Activated T-helper 1 cell treated with anti-CD3 and anti-CD28 coated beads, Interleukin-12 subunit alpha, Interleukin-12 subunit beta, Interleukin-2, Interleukin-4 antibody, amounts not matched to agents 30 ng/mL and 10 ng/mL and 1 ng/mL, durations not matched to agents 14 hours and 24 hours and 36 hours (primary cell): ENCODE data around the gene OR52E2. TPM values are rescaled to one million over a fixed set of nuclear protein-coding genes. Genes with fewer than 3 reads are reported as not detected.
"Not testable (repeated sequence)": the region's sequence is repeated elsewhere in the genome, so short reads cannot be mapped to it uniquely, and the experiment has no call there.

Source experiments
- DNase-seq: peaks from one replicate; pipeline ENCODE4 v3.0.0; 2021; ENCODE audit warnings: low spot score
- H3K27ac Mint-ChIP-seq: one replicate; pipeline ENCODE4 v1.8.0; 2021; ENCODE audit warnings: mild to moderate bottlenecking, mixed read lengths
- H3K27me3 Mint-ChIP-seq: one replicate; pipeline ENCODE4 v1.8.0; 2022; ENCODE audit warnings: mild to moderate bottlenecking, moderate library complexity, mixed read lengths; ENCODE audit not compliant: insufficient read depth
- H3K36me3 Mint-ChIP-seq: one replicate; pipeline ENCODE4 v1.8.0; 2021; ENCODE audit warnings: low read depth, mixed read lengths
- H3K4me1 Mint-ChIP-seq: one replicate; pipeline ENCODE4 v1.8.0; 2021; ENCODE audit warnings: low read depth, mixed read lengths
- H3K4me3 Mint-ChIP-seq: one replicate; pipeline ENCODE4 v1.8.0; 2021; ENCODE audit warnings: mild to moderate bottlenecking, moderate library complexity, mixed read lengths
- H3K9me3 Mint-ChIP-seq: one replicate; pipeline ENCODE4 v1.8.0; 2021; ENCODE audit warnings: mixed read lengths
- intact Hi-C: fragments of 100-400 bp; cut with micrococcal nuclease; formaldehyde crosslinking; loops from one replicate; pipeline ENCODE4 v1.15.1; 2024
- total RNA-seq: library from RNA; stranded (reverse); gene quantifications from 2 replicates; pipeline ENCODE4 v1.2.3, GENCODE V29; 2022

The OR52E2 gene
- total RNA-seq = not detected in 2 replicates

- H3K36me3 Mint-ChIP-seq = no peaks in the 10 kb centered on the region
- no peak within 1 kb of the TSS for H3K4me3 Mint-ChIP-seq
- no peaks in the 10 kb centered on the region for H3K27me3 Mint-ChIP-seq
- H3K4me1 Mint-ChIP-seq = no peaks in the 10 kb centered on the region
- no peaks in the 10 kb centered on the region for H3K9me3 Mint-ChIP-seq
- intact Hi-C loops = no loop called here
- no peak within 1 kb of the TSS for H3K27ac Mint-ChIP-seq
- DNase-seq = no peak
Observed at GRCh38 chr11:5059391-5059790, at the start of gene OR52E2. TSS of gene OR52E2 (minus strand) at chr11:5059627. CDS start at chr11:5059627, 0 bp downstream.

GRCh38 chr11:5107285-5107684 lies 47.9 kb upstream of the OR52E2 start:
- no peaks in the 10 kb centered on the region for H3K9me3 Mint-ChIP-seq
- no peaks in the 10 kb centered on the region for H3K36me3 Mint-ChIP-seq
- H3K27me3 Mint-ChIP-seq = no peaks in the 10 kb centered on the region
- no peak for DNase-seq
- H3K4me3 Mint-ChIP-seq = no peak overlapping the region
- H3K27ac Mint-ChIP-seq = no peak overlapping the region
- intact Hi-C loops = no loop called here
- H3K4me1 Mint-ChIP-seq = no peaks in the 10 kb centered on the region

GRCh38 chr11:5103066-5103465 lies 43.6 kb upstream of the OR52E2 start:
- Mint-ChIP-seq H3K4me3 (no peak overlapping the region), H3K4me1 (no peaks in the 10 kb centered on the region), H3K27me3 (no peaks in the 10 kb centered on the region), H3K27ac (no peak overlapping the region), H3K9me3 (no peaks in the 10 kb centered on the region), H3K36me3 (no peaks in the 10 kb centered on the region)
- intact Hi-C loops = no loop called here
- DNase-seq = no peak

- H3K4me3 Mint-ChIP-seq = no peak overlapping the region
- intact Hi-C loops = no loop called here
- no peak overlapping the region for H3K27ac Mint-ChIP-seq
- no peaks in the 10 kb centered on the region for H3K9me3 Mint-ChIP-seq
- H3K36me3 Mint-ChIP-seq = no peaks in the 10 kb centered on the region
- H3K4me1 Mint-ChIP-seq = no peaks in the 10 kb centered on the region
- no peak for DNase-seq
- no peaks in the 10 kb centered on the region for H3K27me3 Mint-ChIP-seq
Observed at GRCh38 chr11:5102246-5102645, 42.8 kb upstream of the OR52E2 start.

GRCh38 chr11:5096011-5096410 lies 36.6 kb upstream of the OR52E2 start:
- Mint-ChIP-seq H3K4me1 (no peaks in the 10 kb centered on the region), H3K36me3 (no peaks in the 10 kb centered on the region), H3K4me3 (no peak overlapping the region)

GRCh38 chr11:5092821-5093585 lies 33.6 kb upstream of the OR52E2 start:
- H3K27ac Mint-ChIP-seq = no peak overlapping the region
- H3K4me3 Mint-ChIP-seq = no peak overlapping the region
- H3K36me3 Mint-ChIP-seq = no peaks in the 10 kb centered on the region
- no peaks in the 10 kb centered on the region for H3K9me3 Mint-ChIP-seq
- H3K4me1 Mint-ChIP-seq = no peaks in the 10 kb centered on the region
- no peak for DNase-seq
- intact Hi-C loops = no loop called here
- peaks cover 2% of the 10 kb centered on the region for H3K27me3 Mint-ChIP-seq

More at GRCh38 chr11:5096011-5096410, 36.6 kb upstream of the OR52E2 start:
- DNase-seq = no peak
- intact Hi-C loops = no loop called here
- Mint-ChIP-seq H3K27ac (no peak overlapping the region), H3K27me3 (peaks cover 2% of the 10 kb centered on the region), H3K9me3 (no peaks in the 10 kb centered on the region)

- Mint-ChIP-seq H3K4me1 (no peaks in the 10 kb centered on the region), H3K36me3 (no peaks in the 10 kb centered on the region), H3K4me3 (no peak overlapping the region), H3K9me3 (no peaks in the 10 kb centered on the region), H3K27ac (no peak overlapping the region), H3K27me3 (peaks cover 2% of the 10 kb centered on the region)
- no peak for DNase-seq
- intact Hi-C loops = no loop called here
Observed at GRCh38 chr11:5090668-5091067, 31.2 kb upstream of the OR52E2 start.

GRCh38 chr11:5088556-5088955 lies 29.1 kb upstream of the OR52E2 start:
- DNase-seq = no peak
- intact Hi-C loops = no loop called here
- Mint-ChIP-seq H3K27ac (no peak overlapping the region), H3K36me3 (no peaks in the 10 kb centered on the region), H3K4me3 (no peak overlapping the region), H3K9me3 (no peaks in the 10 kb centered on the region), H3K4me1 (no peaks in the 10 kb centered on the region), H3K27me3 (peaks cover 2% of the 10 kb centered on the region)

DNA sequence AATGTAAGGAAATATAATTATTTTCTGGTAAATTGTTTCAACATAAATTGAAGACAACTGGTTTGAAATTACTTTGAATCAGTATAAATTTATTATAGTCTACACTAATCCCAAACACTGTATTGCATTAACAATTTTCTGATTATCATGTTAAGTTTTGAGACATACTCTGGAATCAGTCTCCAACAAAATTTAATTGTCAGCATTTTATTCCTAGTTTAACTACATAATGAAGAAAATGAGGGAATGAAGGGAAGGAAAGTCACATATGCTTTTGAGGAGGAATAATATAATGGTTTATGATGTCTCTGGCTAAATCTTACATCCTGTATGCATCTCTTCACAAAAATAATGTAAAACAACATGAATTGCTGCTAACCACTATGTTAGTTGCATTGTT lies 24.2 kb upstream of the OR52E2 start:
- Mint-ChIP-seq H3K4me1 (no peaks in the 10 kb centered on the region), H3K36me3 (no peaks in the 10 kb centered on the region), H3K9me3 (no peaks in the 10 kb centered on the region), H3K27ac (no peak overlapping the region), H3K27me3 (no peaks in the 10 kb centered on the region), H3K4me3 (no peak overlapping the region)
- intact Hi-C loops = no loop called here
- DNase-seq = no peak

- no peak for DNase-seq
- Mint-ChIP-seq H3K9me3 (no peaks in the 10 kb centered on the region), H3K4me1 (no peaks in the 10 kb centered on the region), H3K4me3 (no peak overlapping the region), H3K36me3 (no peaks in the 10 kb centered on the region), H3K27me3 (no peaks in the 10 kb centered on the region), H3K27ac (no peak overlapping the region)
- intact Hi-C loops = no loop called here
Observed at GRCh38 chr11:5081405-5081804, 22.0 kb upstream of the OR52E2 start.

- Mint-ChIP-seq H3K36me3 (no peaks in the 10 kb centered on the region), H3K4me3 (no peak overlapping the region), H3K4me1 (no peaks in the 10 kb centered on the region), H3K27me3 (no peaks in the 10 kb centered on the region), H3K27ac (no peak overlapping the region), H3K9me3 (no peaks in the 10 kb centered on the region)
- intact Hi-C loops = no loop called here
- no peak for DNase-seq
Observed at GRCh38 chr11:5071799-5072198, 12.4 kb upstream of the OR52E2 start.

- intact Hi-C loops = no loop called here
- Mint-ChIP-seq H3K36me3 (no peaks in the 10 kb centered on the region), H3K27ac (no peak within 1 kb of the TSS), H3K9me3 (no peaks in the 10 kb centered on the region), H3K4me1 (no peaks in the 10 kb centered on the region), H3K4me3 (no peak within 1 kb of the TSS), H3K27me3 (no peaks in the 10 kb centered on the region)
- no peak for DNase-seq
Observed at GRCh38 chr11:5069272-5069671, 9.8 kb upstream of the OR52E2 start, which contains the start of gene OR52E1. TSS of gene OR52E1 (plus strand) at chr11:5069572.

GRCh38 chr11:5065027-5065426 lies 5.6 kb upstream of the OR52E2 start:
- H3K27me3 Mint-ChIP-seq = no peaks in the 10 kb centered on the region
- intact Hi-C loops = no loop called here
- no peak overlapping the region for H3K4me3 Mint-ChIP-seq

DNA sequence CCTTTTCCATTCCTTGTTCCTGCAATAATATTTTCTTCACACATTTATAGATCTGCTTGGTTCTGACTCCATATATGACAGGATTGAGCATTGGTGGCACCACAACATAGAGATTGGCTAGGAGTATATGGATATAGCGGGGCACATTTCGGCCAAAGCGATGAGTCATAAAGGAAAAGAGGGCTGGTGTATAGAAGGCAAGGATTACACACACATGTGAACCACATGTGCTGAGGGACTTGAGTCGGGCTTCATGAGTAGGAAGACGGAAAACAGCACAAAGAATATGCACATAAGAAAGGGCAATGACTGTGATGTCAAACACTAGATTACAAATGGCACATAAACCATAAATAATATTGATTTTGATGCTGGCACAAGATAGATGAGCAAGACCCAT lies 748 bp downstream of the OR52E2 start:
- H3K4me1 Mint-ChIP-seq, H3K27me3 Mint-ChIP-seq, H3K36me3 Mint-ChIP-seq, H3K27ac Mint-ChIP-seq, DNase-seq, H3K9me3 Mint-ChIP-seq, intact Hi-C loops, H3K4me3 Mint-ChIP-seq: not testable (repeated sequence)

More at GRCh38 chr11:5065027-5065426, 5.6 kb upstream of the OR52E2 start:
- no peaks in the 10 kb centered on the region for H3K36me3 Mint-ChIP-seq
- no peaks in the 10 kb centered on the region for H3K4me1 Mint-ChIP-seq
- H3K9me3 Mint-ChIP-seq = no peaks in the 10 kb centered on the region
- H3K27ac Mint-ChIP-seq = no peak overlapping the region
- DNase-seq = no peak
